ENCODE data around the gene TCHP.
"Not testable (repeated sequence)": the region's sequence is repeated elsewhere in the genome, so short reads cannot be mapped to it uniquely, and the experiment has no call there.

Gene TCHP

GRCh38 chr12:109899783-109900751 is at the start of gene TCHP:
Gene TCHP, plus strand, starts transcription at chr12:109900274. Its CDS starts 2,753 bp downstream, at chr12:109903027.
- DNase-seq (ENCODE audit: low read depth), result peak; percentile 69

- not testable (repeated sequence) for DNase-seq (ENCODE audit: low read depth)
Observed at GRCh38 chr12:109850518-109850917, 49.6 kb upstream of the TCHP start.

GRCh38 chr12:109855377-109855776 is 44.7 kb upstream of the TCHP start:
- DNase-seq (ENCODE audit: low read depth), result no peak

GRCh38 chr12:109857715-109858114 is 42.4 kb upstream of the TCHP start:
- DNase-seq (ENCODE audit: low read depth), result no peak

- no peak for DNase-seq (ENCODE audit: low read depth)
Observed at GRCh38 chr12:109858764-109859163, 41.3 kb upstream of the TCHP start.

GRCh38 chr12:109860977-109861376 is 39.1 kb upstream of the TCHP start:
- no peak for DNase-seq (ENCODE audit: low read depth)

- DNase-seq (ENCODE audit: low read depth), result no peak
Observed at GRCh38 chr12:109861689-109862314, 38.3 kb upstream of the TCHP start.

GRCh38 chr12:109862491-109862890 is 37.6 kb upstream of the TCHP start:
- not testable (repeated sequence) for DNase-seq (ENCODE audit: low read depth)

GRCh38 chr12:109863847-109864712 is 36.0 kb upstream of the TCHP start:
- DNase-seq (ENCODE audit: low read depth), result no peak

- no peak for DNase-seq (ENCODE audit: low read depth)
Observed at GRCh38 chr12:109864916-109865315, 35.2 kb upstream of the TCHP start.

GRCh38 chr12:109868182-109869051 is 31.7 kb upstream of the TCHP start:
- DNase-seq (ENCODE audit: low read depth), result no peak

GRCh38 chr12:109870648-109871047 is 29.4 kb upstream of the TCHP start:
- no peak for DNase-seq (ENCODE audit: low read depth)

- no peak for DNase-seq (ENCODE audit: low read depth)
Observed at GRCh38 chr12:109871668-109872314, 28.3 kb upstream of the TCHP start.

GRCh38 chr12:109873653-109874052 is 26.4 kb upstream of the TCHP start:
- DNase-seq (ENCODE audit: low read depth), result no peak

- DNase-seq (ENCODE audit: low read depth), result no peak
Observed at GRCh38 chr12:109875572-109876131, 24.4 kb upstream of the TCHP start.

GRCh38 chr12:109876406-109876805 is 23.7 kb upstream of the TCHP start:
- no peak for DNase-seq (ENCODE audit: low read depth)

GRCh38 chr12:109877504-109878246 is 22.4 kb upstream of the TCHP start:
- DNase-seq (ENCODE audit: low read depth), result no peak

- no peak for DNase-seq (ENCODE audit: low read depth)
Observed at GRCh38 chr12:109878247-109878625, 21.8 kb upstream of the TCHP start.

GRCh38 chr12:109878749-109879148 is 21.3 kb upstream of the TCHP start:
- no peak for DNase-seq (ENCODE audit: low read depth)
